SU-DHL-6 (cell line): ENCODE measurements around the gene BACE1.

Experiments used
- H2AFZ ChIP-seq: fragments of 200-600 bp; sonication (generic); 2 replicates; pipeline ENCODE4 v1.6.1; 2014; ENCODE audit warnings: low read depth, mild to moderate bottlenecking, moderate library complexity, mixed read lengths, antibody characterized with exemption, low read length; ENCODE audit not compliant: severe bottlenecking
- H3F3A ChIP-seq: fragments of 200-600 bp; shearing (Covaris generic); 2 replicates; pipeline ENCODE4 v1.6.0; 2016; ENCODE audit warnings: antibody characterized with exemption, mild to moderate bottlenecking; ENCODE audit not compliant: insufficient read depth
- H3K27ac ChIP-seq: fragments of 200-600 bp; sonication (generic); 2 replicates; pipeline ENCODE4 v1.5.1; 2016; ENCODE audit warnings: low read depth, mild to moderate bottlenecking, low read length, moderate library complexity, mixed read lengths
- H3K27me3 ChIP-seq: fragments of 200-600 bp; sonication (generic), shearing (Covaris generic); 2 replicates; pipeline ENCODE4 v1.6.0; 2014; ENCODE audit warnings: mild to moderate bottlenecking, low read length
- H3K36me3 ChIP-seq: fragments of 200-600 bp; sonication (generic); 2 replicates; pipeline ENCODE4 v1.6.1; 2014; ENCODE audit warnings: mild to moderate bottlenecking, low read length, mixed read lengths
- H3K4me2 ChIP-seq: fragments of 300-600, 200-600 bp; shearing (Covaris generic), sonication (generic); 2 replicates; pipeline ENCODE4 v1.6.0; 2014; ENCODE audit warnings: low read length, low read depth, mild to moderate bottlenecking; ENCODE audit not compliant: poor library complexity, severe bottlenecking
- H3K4me3 ChIP-seq: fragments of 200-600 bp; sonication (generic); 2 replicates; pipeline ENCODE4 v1.5.1; 2014; ENCODE audit warnings: antibody characterized with exemption, low read length, mild to moderate bottlenecking, mixed read lengths; ENCODE audit not compliant: insufficient read depth, poor library complexity, severe bottlenecking
- H3K79me2 ChIP-seq: fragments of 200-600 bp; sonication (generic); 2 replicates; pipeline ENCODE4 v1.6.1; 2014; ENCODE audit warnings: mild to moderate bottlenecking, low read length, moderate library complexity; ENCODE audit not compliant: insufficient read depth
- H3K9ac ChIP-seq: fragments of 200-600 bp; sonication (generic); 2 replicates; pipeline ENCODE4 v1.7.0; 2014; ENCODE audit warnings: mild to moderate bottlenecking, low read length
- H3K9me2 ChIP-seq: fragments of 200-600 bp; sonication (generic); replicated peaks from 2 replicates; pipeline ENCODE4 v1.6.1; 2014; ENCODE audit warnings: low read length; ENCODE audit not compliant: insufficient read depth
- H3K9me3 ChIP-seq: fragments of 200-600 bp; sonication (generic); 2 replicates; pipeline ENCODE4 v1.6.1; 2014; ENCODE audit warnings: low read length, mixed read lengths; ENCODE audit not compliant: insufficient read depth
- H4K20me1 ChIP-seq: fragments of 200-600 bp; sonication (generic); 2 replicates; pipeline ENCODE4 v1.6.1; 2014; ENCODE audit warnings: low read depth, mild to moderate bottlenecking, antibody characterized with exemption, low read length, moderate library complexity, mixed read lengths
- EZH2phosphoT487 ChIP-seq: fragments of 200-600 bp; sonication (generic), shearing (Covaris generic); conservative IDR thresholded peaks from 2 replicates; pipeline ENCODE4 v1.6.1; 2018; ENCODE audit warnings: mild to moderate bottlenecking, antibody characterized with exemption, low read length, moderate library complexity, mixed read lengths
- TF ChIP-seq, protein P1 (sequence below): fragments of 200-600 bp; sonication (generic); IDR thresholded peaks from one replicate; pipeline ENCODE4 v1.5.1; 2017; ENCODE audit warnings: antibody characterized with exemption, mild to moderate bottlenecking, low read length, moderate library complexity; ENCODE audit not compliant: insufficient read depth, poor library complexity, severe bottlenecking

The BACE1 gene

DNA sequence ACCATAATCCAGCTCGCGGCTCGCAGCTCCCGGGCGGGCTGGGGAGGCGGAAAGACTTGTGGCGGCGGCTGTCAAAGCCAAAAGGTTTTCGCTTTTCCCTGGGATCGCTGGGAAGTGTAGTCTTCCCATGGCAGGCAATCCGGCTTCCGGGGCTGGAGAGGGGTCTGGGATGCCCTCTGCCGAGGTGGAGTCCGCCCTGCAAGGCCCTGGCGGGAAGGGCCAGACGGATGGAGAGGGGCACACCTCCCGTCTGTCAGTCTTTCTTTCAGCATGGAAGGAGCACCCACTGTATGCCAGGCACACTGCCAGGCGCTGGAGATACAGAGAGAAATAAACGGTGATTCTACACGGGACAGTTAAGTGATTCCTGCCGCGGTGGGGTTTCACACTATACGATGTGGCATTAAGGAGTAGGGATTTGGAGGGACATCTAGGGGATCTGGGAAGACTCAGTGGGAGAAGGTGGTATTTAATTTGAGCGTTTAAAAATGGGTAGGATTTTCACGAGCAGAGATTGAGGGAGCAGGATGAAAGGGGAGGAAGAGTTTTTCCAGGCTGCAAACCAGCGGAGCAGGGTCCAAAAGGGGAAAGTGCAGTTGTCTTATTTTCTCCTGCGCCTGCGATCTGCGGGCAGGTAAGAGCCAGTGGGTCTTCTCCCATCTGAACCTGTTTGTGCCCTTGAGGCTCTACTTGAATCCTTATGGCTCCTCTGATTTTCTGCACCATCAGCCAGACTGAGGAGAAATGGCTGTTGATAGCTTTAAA is at the start of gene BACE1:
BACE1 (minus strand) TSS at position 60 of the 765 bp plus-strand sequence. CDS start 461 bp downstream, outside the sequence.
- Histone ChIP-seq H4K20me1 (no peaks in the 10 kb centered on the region), H3K4me2 (no peak within 1 kb of the TSS), H3K36me3 (no peaks in the 10 kb centered on the region), H3F3A (no peaks in the 10 kb centered on the region), H3K79me2 (no peaks in the 10 kb centered on the region), H3K4me3 (no peak within 1 kb of the TSS), H3K27me3 (no peaks in the 10 kb centered on the region), H3K9ac (no peak within 1 kb of the TSS), H3K9me3 (no peaks in the 10 kb centered on the region), H2AFZ (no peak within 1 kb of the TSS), H3K9me2 (no peaks in the 10 kb centered on the region), H3K27ac (no peak within 1 kb of the TSS)
- TF ChIP-seq EZH2phosphoT487: no peak
- TF ChIP-seq, protein P1, sequence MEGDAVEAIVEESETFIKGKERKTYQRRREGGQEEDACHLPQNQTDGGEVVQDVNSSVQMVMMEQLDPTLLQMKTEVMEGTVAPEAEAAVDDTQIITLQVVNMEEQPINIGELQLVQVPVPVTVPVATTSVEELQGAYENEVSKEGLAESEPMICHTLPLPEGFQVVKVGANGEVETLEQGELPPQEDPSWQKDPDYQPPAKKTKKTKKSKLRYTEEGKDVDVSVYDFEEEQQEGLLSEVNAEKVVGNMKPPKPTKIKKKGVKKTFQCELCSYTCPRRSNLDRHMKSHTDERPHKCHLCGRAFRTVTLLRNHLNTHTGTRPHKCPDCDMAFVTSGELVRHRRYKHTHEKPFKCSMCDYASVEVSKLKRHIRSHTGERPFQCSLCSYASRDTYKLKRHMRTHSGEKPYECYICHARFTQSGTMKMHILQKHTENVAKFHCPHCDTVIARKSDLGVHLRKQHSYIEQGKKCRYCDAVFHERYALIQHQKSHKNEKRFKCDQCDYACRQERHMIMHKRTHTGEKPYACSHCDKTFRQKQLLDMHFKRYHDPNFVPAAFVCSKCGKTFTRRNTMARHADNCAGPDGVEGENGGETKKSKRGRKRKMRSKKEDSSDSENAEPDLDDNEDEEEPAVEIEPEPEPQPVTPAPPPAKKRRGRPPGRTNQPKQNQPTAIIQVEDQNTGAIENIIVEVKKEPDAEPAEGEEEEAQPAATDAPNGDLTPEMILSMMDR: no peak

DNA sequence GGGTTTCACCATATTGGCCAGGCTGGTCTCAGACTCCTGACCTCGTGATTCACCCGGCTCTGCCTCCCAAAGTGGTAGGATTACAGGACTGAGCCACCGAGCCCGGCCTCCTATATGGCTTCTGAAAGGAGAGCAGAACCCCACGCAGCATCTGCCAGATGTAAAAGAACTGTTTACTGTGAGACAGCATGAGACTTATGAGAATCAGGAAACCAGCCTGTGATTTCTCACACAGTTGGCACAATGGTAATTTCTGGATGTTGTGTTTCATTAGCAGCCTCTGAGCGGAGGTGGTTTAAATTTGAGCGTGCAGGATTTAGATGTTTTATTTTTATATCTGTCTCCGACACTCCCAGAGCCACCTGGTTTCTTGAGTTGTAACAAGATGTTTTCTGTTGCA is 45.4 kb upstream of the BACE1 start:
- Histone ChIP-seq H3K9me3 (no peaks in the 10 kb centered on the region), H3K36me3 (peaks cover 9% of the 10 kb centered on the region; the same call in 1 of the 2 replicates), H3K9ac (no peak overlapping the region)

DNA sequence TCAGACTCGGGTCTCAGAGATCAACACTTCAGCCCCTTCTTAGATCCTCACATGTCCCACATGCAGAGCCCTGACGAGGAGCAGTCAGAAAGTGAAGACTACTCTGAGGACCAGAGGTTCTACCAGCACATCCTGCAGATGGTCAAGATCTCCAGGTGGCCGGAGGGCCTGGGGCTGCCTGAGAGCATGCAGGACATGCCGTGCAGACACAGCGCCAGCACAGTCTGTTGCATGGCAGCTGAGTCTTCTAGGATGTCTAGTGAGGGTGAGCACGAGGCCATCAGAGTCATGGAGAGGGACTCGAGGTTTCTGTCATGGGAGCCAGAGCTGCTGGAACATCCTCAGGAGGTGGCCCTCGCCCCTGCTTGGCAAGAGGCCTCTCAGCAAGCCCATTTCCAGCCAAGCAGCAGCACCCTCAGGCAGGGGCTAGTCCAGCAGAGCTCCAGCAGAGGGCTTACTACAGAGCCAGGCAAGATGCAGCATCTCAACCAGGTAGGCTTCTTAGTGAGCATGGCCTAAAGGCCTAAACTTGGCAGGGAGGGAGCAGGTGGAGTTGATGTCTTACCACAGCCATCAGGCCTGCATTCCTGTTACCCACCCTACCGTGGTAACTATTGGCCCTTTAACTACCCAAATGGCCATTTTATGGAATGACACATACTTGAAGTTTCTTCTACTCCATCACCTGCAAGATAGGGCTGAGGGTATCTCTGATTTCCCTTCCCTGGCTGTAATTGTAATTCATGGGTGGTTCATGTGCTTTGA is 40.3 kb upstream of the BACE1 start:
- TF ChIP-seq, protein P1: no peak
- TF ChIP-seq EZH2phosphoT487: no peak
- Histone ChIP-seq H3F3A (no peaks in the 10 kb centered on the region), H3K9me2 (no peaks in the 10 kb centered on the region), H4K20me1 (no peaks in the 10 kb centered on the region), H3K4me3 (no peak overlapping the region), H2AFZ (no peak overlapping the region), H3K9me3 (no peaks in the 10 kb centered on the region), H3K9ac (no peak overlapping the region), H3K79me2 (no peaks in the 10 kb centered on the region), H3K4me2 (no peak overlapping the region), H3K27ac (no peak overlapping the region), H3K27me3 (no peaks in the 10 kb centered on the region), H3K36me3 (no peaks in the 10 kb centered on the region)

More for the DNA sequence above, 45.4 kb upstream of the BACE1 start:
- H2AFZ ChIP-seq: no peak overlapping the region
- no peaks in the 10 kb centered on the region for H3K9me2 ChIP-seq
- H3K79me2 ChIP-seq: no peaks in the 10 kb centered on the region
- H3K4me3 ChIP-seq: no peak overlapping the region
- no peak for TF ChIP-seq EZH2phosphoT487
- no peaks in the 10 kb centered on the region for H3K27me3 ChIP-seq
- no peaks in the 10 kb centered on the region for H3F3A ChIP-seq
- H3K27ac ChIP-seq: no peak overlapping the region
- H3K4me2 ChIP-seq: no peak overlapping the region
- H4K20me1 ChIP-seq: no peaks in the 10 kb centered on the region
